ENCODE measurements around the gene NPRL2.

DNA sequence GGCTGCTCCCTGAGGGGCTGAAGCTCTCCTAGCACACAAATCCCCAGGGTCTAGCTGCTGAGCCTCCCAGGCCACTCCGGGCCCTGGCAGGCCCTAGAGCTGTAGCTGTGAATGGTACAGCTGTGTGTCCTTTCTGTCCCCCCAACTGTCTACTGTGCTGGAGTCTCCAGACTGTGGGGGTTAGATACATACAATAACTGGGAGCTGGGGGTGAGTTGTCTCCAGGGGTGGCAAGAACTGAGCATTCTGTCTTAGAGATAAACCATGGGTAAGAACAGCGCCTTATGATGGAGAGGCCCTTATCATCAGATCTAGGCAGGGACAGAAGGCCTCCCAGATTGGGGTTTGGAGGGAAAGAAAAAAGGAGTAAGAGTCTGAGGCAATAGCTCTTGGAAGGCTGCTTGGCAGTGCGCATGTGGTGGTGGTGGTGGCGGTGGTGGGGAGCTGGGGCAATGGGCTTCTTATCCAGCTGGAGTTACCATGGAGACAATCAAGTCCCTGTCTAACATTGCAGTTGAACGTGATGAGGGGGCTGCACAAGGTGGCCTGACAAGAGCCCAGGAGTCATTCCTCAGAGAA is 3.7 kb upstream of the NPRL2 start:
- TF ChIP-seq, protein P1, sequence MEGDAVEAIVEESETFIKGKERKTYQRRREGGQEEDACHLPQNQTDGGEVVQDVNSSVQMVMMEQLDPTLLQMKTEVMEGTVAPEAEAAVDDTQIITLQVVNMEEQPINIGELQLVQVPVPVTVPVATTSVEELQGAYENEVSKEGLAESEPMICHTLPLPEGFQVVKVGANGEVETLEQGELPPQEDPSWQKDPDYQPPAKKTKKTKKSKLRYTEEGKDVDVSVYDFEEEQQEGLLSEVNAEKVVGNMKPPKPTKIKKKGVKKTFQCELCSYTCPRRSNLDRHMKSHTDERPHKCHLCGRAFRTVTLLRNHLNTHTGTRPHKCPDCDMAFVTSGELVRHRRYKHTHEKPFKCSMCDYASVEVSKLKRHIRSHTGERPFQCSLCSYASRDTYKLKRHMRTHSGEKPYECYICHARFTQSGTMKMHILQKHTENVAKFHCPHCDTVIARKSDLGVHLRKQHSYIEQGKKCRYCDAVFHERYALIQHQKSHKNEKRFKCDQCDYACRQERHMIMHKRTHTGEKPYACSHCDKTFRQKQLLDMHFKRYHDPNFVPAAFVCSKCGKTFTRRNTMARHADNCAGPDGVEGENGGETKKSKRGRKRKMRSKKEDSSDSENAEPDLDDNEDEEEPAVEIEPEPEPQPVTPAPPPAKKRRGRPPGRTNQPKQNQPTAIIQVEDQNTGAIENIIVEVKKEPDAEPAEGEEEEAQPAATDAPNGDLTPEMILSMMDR (IDR thresholded peaks at IDR 0.05; ENCODE audit: extremely low read depth in 1 of 2, insufficient read depth in 1 of 2, low read depth in 1 of 2, low read length in 2 of 2) = no peak
- TF ChIP-seq POLR2A (IDR thresholded peaks at IDR 0.05; ENCODE audit: low read depth, low read length) (no peak), MYC (IDR thresholded peaks at IDR 0.05; ENCODE audit: low read depth, low read length) (no peak), POLR2AphosphoS5 (IDR thresholded peaks at IDR 0.05; ENCODE audit: insufficient read depth, low read depth, low read length) (no peak), FOS (IDR thresholded peaks at IDR 0.05; ENCODE audit: borderline replicate concordance, insufficient read depth, low read length) (no peak), EZH2 (IDR thresholded peaks at IDR 0.05; ENCODE audit: borderline replicate concordance, low read depth, low read length, severe bottlenecking) (no peak), JUN (IDR thresholded peaks at IDR 0.05; ENCODE audit: borderline replicate concordance, insufficient read depth, insufficient read length, low read depth) (no peak), GATA2 (IDR thresholded peaks at IDR 0.05; ENCODE audit: insufficient read depth, insufficient read length, low read depth, low read length) (no peak)
- TF ChIP-seq, protein P2, sequence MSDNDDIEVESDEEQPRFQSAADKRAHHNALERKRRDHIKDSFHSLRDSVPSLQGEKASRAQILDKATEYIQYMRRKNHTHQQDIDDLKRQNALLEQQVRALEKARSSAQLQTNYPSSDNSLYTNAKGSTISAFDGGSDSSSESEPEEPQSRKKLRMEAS (IDR thresholded peaks at IDR 0.05; ENCODE audit: insufficient read depth, insufficient read length) = no peak
